ENCODE data around the gene GJB5. TPM values are rescaled to one million over a fixed set of nuclear protein-coding genes. Genes with fewer than 3 reads are reported as not detected.

GJB5 gene
- total and polyA plus RNA-seq, 2 of the 8 experiments (the other 6 are each of a cell fraction or from before 2014, with no cell fraction given), result 0.86 to 3.1 TPM

- 73% methylated on average over 6 of the region's 6 CpGs; no CpG with 5 or more reads in 1 of the 2 experiments for WGBS, 2 experiments (ENCODE audit: extremely low coverage in 1 of 2, insufficient coverage in 1 of 2, insufficient read length in 1 of 2, insufficient replicate concordance in 2 of 2, low coverage in 1 of 2, low lambda C conversion rate in 2 of 2, missing lambda C conversion rate in 1 of 2)
- FAIRE-seq (no peak), DNase-seq (ENCODE audit: low read depth in 1 of 2, low spot score in 2 of 2) (no peak)
- H2BK5ac ChIP-seq (ENCODE audit: low read depth, low read length), result no peak overlapping the region
- H4K91ac ChIP-seq (replicated peaks; ENCODE audit: insufficient read length, low read length), result no peak overlapping the region
- no peak overlapping the region for H2AK5ac ChIP-seq (ENCODE audit: low read depth, low read length)
- no peak for TF ChIP-seq BCL11A (IDR thresholded peaks at IDR 0.05; ENCODE audit: low read depth in 2 of 2, low read length in 2 of 2)
- TF ChIP-seq, protein P1, sequence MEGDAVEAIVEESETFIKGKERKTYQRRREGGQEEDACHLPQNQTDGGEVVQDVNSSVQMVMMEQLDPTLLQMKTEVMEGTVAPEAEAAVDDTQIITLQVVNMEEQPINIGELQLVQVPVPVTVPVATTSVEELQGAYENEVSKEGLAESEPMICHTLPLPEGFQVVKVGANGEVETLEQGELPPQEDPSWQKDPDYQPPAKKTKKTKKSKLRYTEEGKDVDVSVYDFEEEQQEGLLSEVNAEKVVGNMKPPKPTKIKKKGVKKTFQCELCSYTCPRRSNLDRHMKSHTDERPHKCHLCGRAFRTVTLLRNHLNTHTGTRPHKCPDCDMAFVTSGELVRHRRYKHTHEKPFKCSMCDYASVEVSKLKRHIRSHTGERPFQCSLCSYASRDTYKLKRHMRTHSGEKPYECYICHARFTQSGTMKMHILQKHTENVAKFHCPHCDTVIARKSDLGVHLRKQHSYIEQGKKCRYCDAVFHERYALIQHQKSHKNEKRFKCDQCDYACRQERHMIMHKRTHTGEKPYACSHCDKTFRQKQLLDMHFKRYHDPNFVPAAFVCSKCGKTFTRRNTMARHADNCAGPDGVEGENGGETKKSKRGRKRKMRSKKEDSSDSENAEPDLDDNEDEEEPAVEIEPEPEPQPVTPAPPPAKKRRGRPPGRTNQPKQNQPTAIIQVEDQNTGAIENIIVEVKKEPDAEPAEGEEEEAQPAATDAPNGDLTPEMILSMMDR (IDR thresholded peaks at IDR 0.05; ENCODE audit: control extremely low read depth in 1 of 3, insufficient read depth in 1 of 3, low read depth in 1 of 3, low read length in 3 of 3), result peak in 1 of 3 experiments; percentile 5; a peak in 2 of 4 replicates
- peak in 1 of 2 experiments; percentile 24; a peak in 1 of 4 replicates for TF ChIP-seq RAD21 (IDR thresholded peaks at IDR 0.05 in 1 of 2, conservative IDR thresholded peaks at IDR 0.05 in 1 of 2; ENCODE audit: low read depth in 2 of 2, low read length in 2 of 2)
- TF ChIP-seq TCF12 (IDR thresholded peaks at IDR 0.05; ENCODE audit: low read depth, low read length), result no peak
- no peak for TF ChIP-seq SUZ12 (IDR thresholded peaks at IDR 0.05; ENCODE audit: low read length)
- no peak for TF ChIP-seq KDM5A (IDR thresholded peaks at IDR 0.05; ENCODE audit: low read length)
- TF ChIP-seq SIRT6 (IDR thresholded peaks at IDR 0.05; ENCODE audit: low read length), result no peak
- TF ChIP-seq SP1 (IDR thresholded peaks at IDR 0.05; ENCODE audit: low read depth, low read length), result no peak
- CTCF ChIA-PET (ENCODE audit: partially characterized antibody), result interaction anchor here (0.9 to 12.6 kb wide), 6 partner anchors 10 to 130 kb away, joined by 3 to 230 read pairs (median 4); no protein-coding TSS in a partner anchor
- H2BK15ac ChIP-seq (ENCODE audit: low read length), result no peak overlapping the region
- H2AFZ ChIP-seq (ENCODE audit: low read length), result no peak overlapping the region
- no peak overlapping the region for H2BK120ac ChIP-seq (replicated peaks; ENCODE audit: low read depth, low read length)
- peaks cover 0 to 12% (median 7%) of the 10 kb centered on the region in 4 experiments; a peak in 4 of 7 replicates for H3K4me1 ChIP-seq (replicated peaks in 1 of 4; ENCODE audit: control insufficient read depth in 3 of 4, insufficient read depth in 4 of 4, low read length in 3 of 4)
- no peak overlapping the region for H3K56ac ChIP-seq (replicated peaks; ENCODE audit: insufficient read length, low read depth, low read length)
- no peaks in the 10 kb centered on the region for H3K36me3 ChIP-seq (ENCODE audit: control insufficient read depth in 2 of 4, insufficient read depth in 4 of 4, low read length in 3 of 4)
- POLR2A ChIA-PET (ENCODE audit: partially characterized antibody), result interaction anchor here (0.9 to 1.4 kb wide), 3 partner anchors 16 to 70 kb away, joined by 3 to 5 read pairs (median 3); partner anchors contain the start of gene GJB3
- no peaks in the 10 kb centered on the region; the same call in 1 of the 2 replicates for H3K23me2 ChIP-seq (ENCODE audit: low read depth, low read length)
- no peak overlapping the region for H3K14ac ChIP-seq (ENCODE audit: insufficient read length)
- H3K9me3 ChIP-seq (ENCODE audit: insufficient read depth in 2 of 2, low read depth in 1 of 2, low read length in 1 of 2), result no peaks in the 10 kb centered on the region
- no peaks in the 10 kb centered on the region for H4K20me1 ChIP-seq (replicated peaks in 1 of 2; ENCODE audit: control insufficient read depth in 1 of 2, insufficient read depth in 2 of 2, low read length in 2 of 2)
- H3K79me1 ChIP-seq (ENCODE audit: low read depth, low read length), result no peaks in the 10 kb centered on the region
- H4K5ac ChIP-seq (ENCODE audit: insufficient read length, low read depth, low read length), result no peak overlapping the region
- no peak overlapping the region for H3K27ac ChIP-seq (ENCODE audit: low read depth, low read length)
- no peak overlapping the region for H2BK12ac ChIP-seq (ENCODE audit: low read depth, low read length)
- H3K23ac ChIP-seq (ENCODE audit: insufficient read length), result no peak overlapping the region
- peaks cover 0 to 11% (median 8%) of the 10 kb centered on the region in 4 experiments; a peak in 4 of 7 replicates for H3K27me3 ChIP-seq (replicated peaks in 1 of 4; ENCODE audit: control insufficient read depth in 3 of 4, extremely low read depth in 1 of 4, insufficient read depth in 3 of 4, low read length in 3 of 4)
- no peak overlapping the region for H2BK20ac ChIP-seq (ENCODE audit: low read length)
- no peak overlapping the region for H3K4ac ChIP-seq (replicated peaks; ENCODE audit: insufficient read length, low read depth, low read length)
- no peak overlapping the region for H3K9ac ChIP-seq (replicated peaks in 1 of 4; ENCODE audit: extremely low read depth in 1 of 4, low read depth in 3 of 4, low read length in 3 of 4)
- no peak overlapping the region for H4K8ac ChIP-seq (ENCODE audit: extremely low read depth, insufficient read depth, low read length)
- H3K18ac ChIP-seq (ENCODE audit: extremely low read depth, low read length), result no peak overlapping the region
- H3K4me2 ChIP-seq (ENCODE audit: insufficient read depth in 1 of 2, low read depth in 2 of 2, low read length in 2 of 2), result no peak overlapping the region
- no peak overlapping the region for H3K4me3 ChIP-seq (ENCODE audit: extremely low read depth in 1 of 4, insufficient read depth in 2 of 4, low read depth in 3 of 4, low read length in 4 of 4)
- H3K79me2 ChIP-seq (ENCODE audit: control insufficient read depth in 1 of 2, insufficient read depth in 2 of 2, low read length in 2 of 2), result no peaks in the 10 kb centered on the region
These were observed 42.1 kb downstream of the GJB5 start for GRCh38 chr1:34796990-34797389.

Data from H1 (cell line).